ENCODE measurements around the gene MYLK. TPM values are rescaled to one million over a fixed set of nuclear protein-coding genes. Genes with fewer than 3 reads are reported as not detected.
A peak's percentile ranks its signal among the peaks of the same experiment; 100 is the strongest.

MYLK gene
- total and polyA plus RNA-seq, 3 experiments from 2014 or later = 0.09 to 0.10 TPM; not detected in 1

GRCh38 chr3:123804676-123805075, 79.5 kb downstream of the MYLK start:
- ChIA-PET CTCF (no interaction called here), POLR2A (no interaction called here)
- Mint-ChIP-seq H3K27me3 (peaks cover 4 to 11% of the 10 kb centered on the region in 2 donors), H3K27ac (peak overlapping the region in 1 of 8 donors; percentile 68), H3K4me1 (no peaks in the 10 kb centered on the region), H3K4me3 (no peak overlapping the region), H3K9me3 (no peaks in the 10 kb centered on the region), H3K36me3 (no peaks in the 10 kb centered on the region)
- H3K27me3 ChIP-seq (ENCODE audit: insufficient read depth, low read length, poor library complexity, severe bottlenecking) = no peaks in the 10 kb centered on the region
- H3K4me1 ChIP-seq (ENCODE audit: insufficient read depth, low read length) = no peaks in the 10 kb centered on the region
- H3K9me3 ChIP-seq (ENCODE audit: low read length) = no peaks in the 10 kb centered on the region
- H3K27ac ChIP-seq (ENCODE audit: low read depth, low read length) = no peak overlapping the region
- no peaks in the 10 kb centered on the region for H3K36me3 ChIP-seq (ENCODE audit: insufficient read depth, low read length)
- no peak for DNase-seq
- H3K4me3 ChIP-seq (ENCODE audit: low read length) = no peak overlapping the region

DNA sequence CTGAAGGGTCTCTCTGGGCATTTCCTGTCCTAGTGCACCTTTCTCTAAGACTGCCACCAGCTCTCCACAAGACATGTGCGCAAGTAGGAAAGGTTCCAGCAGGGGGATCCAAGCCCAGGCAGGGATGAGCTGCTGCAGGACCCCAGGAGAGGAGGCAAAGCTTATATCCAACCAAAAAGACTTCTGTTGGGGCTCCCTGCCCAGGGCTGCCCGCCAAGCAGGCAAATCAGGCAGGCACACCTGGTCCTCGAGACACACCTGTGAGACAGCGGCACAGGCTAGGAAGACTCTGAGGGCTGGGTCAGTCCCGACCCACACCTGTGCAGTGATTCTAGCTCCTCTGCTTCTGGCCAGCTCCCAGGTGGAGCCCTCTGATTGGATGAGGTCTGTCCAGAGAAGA, 80.6 kb downstream of the MYLK start:
- no peak overlapping the region for H3K4me3 Mint-ChIP-seq
- no peak overlapping the region for H3K27ac Mint-ChIP-seq
- H3K9me3 Mint-ChIP-seq = no peaks in the 10 kb centered on the region
- POLR2A ChIA-PET = no interaction called here
- Histone ChIP-seq H3K4me1 (ENCODE audit: insufficient read depth, low read length) (no peaks in the 10 kb centered on the region), H3K9me3 (ENCODE audit: low read length) (no peaks in the 10 kb centered on the region), H3K27me3 (ENCODE audit: insufficient read depth, low read length, poor library complexity, severe bottlenecking) (no peaks in the 10 kb centered on the region), H3K4me3 (ENCODE audit: low read length) (no peak overlapping the region), H3K27ac (ENCODE audit: low read depth, low read length) (no peak overlapping the region), H3K36me3 (ENCODE audit: insufficient read depth, low read length) (no peaks in the 10 kb centered on the region)
- H3K36me3 Mint-ChIP-seq = no peaks in the 10 kb centered on the region
- CTCF ChIA-PET = no interaction called here
- no peak for DNase-seq
- H3K4me1 Mint-ChIP-seq = no peaks in the 10 kb centered on the region
- peaks cover 4 to 17% of the 10 kb centered on the region in 2 donors for H3K27me3 Mint-ChIP-seq

GRCh38 chr3:123802007-123802625, 82.0 kb downstream of the MYLK start:
- H3K36me3 ChIP-seq (ENCODE audit: insufficient read depth, low read length) = no peaks in the 10 kb centered on the region
- Mint-ChIP-seq H3K27ac (no peak overlapping the region), H3K4me1 (no peaks in the 10 kb centered on the region), H3K4me3 (no peak overlapping the region), H3K36me3 (no peaks in the 10 kb centered on the region), H3K27me3 (peaks cover 4 to 21% of the 10 kb centered on the region in 2 donors), H3K9me3 (no peaks in the 10 kb centered on the region)
- H3K27me3 ChIP-seq (ENCODE audit: insufficient read depth, low read length, poor library complexity, severe bottlenecking) = no peaks in the 10 kb centered on the region
- H3K4me3 ChIP-seq (ENCODE audit: low read length) = no peak overlapping the region
- POLR2A ChIA-PET = no interaction called here
- no peak for DNase-seq
- H3K9me3 ChIP-seq (ENCODE audit: low read length) = no peaks in the 10 kb centered on the region
- H3K27ac ChIP-seq (ENCODE audit: low read depth, low read length) = no peak overlapping the region
- CTCF ChIA-PET = no interaction called here
- no peaks in the 10 kb centered on the region for H3K4me1 ChIP-seq (ENCODE audit: insufficient read depth, low read length)

- H3K4me1 Mint-ChIP-seq = no peaks in the 10 kb centered on the region
- H3K27me3 ChIP-seq (ENCODE audit: insufficient read depth, low read length, poor library complexity, severe bottlenecking) = no peaks in the 10 kb centered on the region
- DNase-seq = no peak
- no peak overlapping the region for H3K4me3 Mint-ChIP-seq
- ChIA-PET POLR2A (no interaction called here), CTCF (no interaction called here)
- no peaks in the 10 kb centered on the region for H3K36me3 Mint-ChIP-seq
- no peaks in the 10 kb centered on the region for H3K9me3 ChIP-seq (ENCODE audit: low read length)
- H3K4me3 ChIP-seq (ENCODE audit: low read length) = no peak overlapping the region
- H3K27ac Mint-ChIP-seq = no peak overlapping the region
- peaks cover 5 to 21% of the 10 kb centered on the region in 2 donors for H3K27me3 Mint-ChIP-seq
- H3K4me1 ChIP-seq (ENCODE audit: insufficient read depth, low read length) = no peaks in the 10 kb centered on the region
- no peaks in the 10 kb centered on the region for H3K9me3 Mint-ChIP-seq
- no peaks in the 10 kb centered on the region for H3K36me3 ChIP-seq (ENCODE audit: insufficient read depth, low read length)
- H3K27ac ChIP-seq (ENCODE audit: low read depth, low read length) = no peak overlapping the region
Measured at GRCh38 chr3:123801474-123801873, 82.7 kb downstream of the MYLK start.

DNA sequence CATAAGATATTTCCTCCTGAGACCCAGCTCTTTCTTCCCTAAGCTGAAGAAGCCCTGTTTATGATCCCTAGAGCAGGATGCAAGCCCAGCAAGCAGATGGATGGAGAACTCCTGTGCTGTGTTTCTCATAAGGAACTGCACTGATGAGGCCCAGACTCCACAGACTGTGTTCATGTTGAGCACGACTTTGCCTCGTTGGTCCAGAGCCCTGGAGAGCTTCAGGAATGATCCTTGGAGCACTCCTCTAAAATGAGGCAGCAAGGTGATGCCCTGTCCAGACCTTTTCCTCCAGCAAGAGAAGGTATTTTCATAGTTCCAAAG, 83.8 kb downstream of the MYLK start:
- Mint-ChIP-seq H3K27me3 (peaks cover 7 to 21% of the 10 kb centered on the region in 2 donors), H3K36me3 (no peaks in the 10 kb centered on the region), H3K4me1 (no peaks in the 10 kb centered on the region), H3K27ac (no peak overlapping the region), H3K4me3 (no peak overlapping the region), H3K9me3 (no peaks in the 10 kb centered on the region)
- Histone ChIP-seq H3K9me3 (ENCODE audit: low read length) (no peaks in the 10 kb centered on the region), H3K36me3 (ENCODE audit: insufficient read depth, low read length) (no peaks in the 10 kb centered on the region), H3K4me1 (ENCODE audit: insufficient read depth, low read length) (no peaks in the 10 kb centered on the region), H3K27me3 (ENCODE audit: insufficient read depth, low read length, poor library complexity, severe bottlenecking) (no peaks in the 10 kb centered on the region), H3K4me3 (ENCODE audit: low read length) (no peak overlapping the region), H3K27ac (ENCODE audit: low read depth, low read length) (no peak overlapping the region)
- ChIA-PET POLR2A (no interaction called here), CTCF (no interaction called here)
- DNase-seq = no peak

DNA sequence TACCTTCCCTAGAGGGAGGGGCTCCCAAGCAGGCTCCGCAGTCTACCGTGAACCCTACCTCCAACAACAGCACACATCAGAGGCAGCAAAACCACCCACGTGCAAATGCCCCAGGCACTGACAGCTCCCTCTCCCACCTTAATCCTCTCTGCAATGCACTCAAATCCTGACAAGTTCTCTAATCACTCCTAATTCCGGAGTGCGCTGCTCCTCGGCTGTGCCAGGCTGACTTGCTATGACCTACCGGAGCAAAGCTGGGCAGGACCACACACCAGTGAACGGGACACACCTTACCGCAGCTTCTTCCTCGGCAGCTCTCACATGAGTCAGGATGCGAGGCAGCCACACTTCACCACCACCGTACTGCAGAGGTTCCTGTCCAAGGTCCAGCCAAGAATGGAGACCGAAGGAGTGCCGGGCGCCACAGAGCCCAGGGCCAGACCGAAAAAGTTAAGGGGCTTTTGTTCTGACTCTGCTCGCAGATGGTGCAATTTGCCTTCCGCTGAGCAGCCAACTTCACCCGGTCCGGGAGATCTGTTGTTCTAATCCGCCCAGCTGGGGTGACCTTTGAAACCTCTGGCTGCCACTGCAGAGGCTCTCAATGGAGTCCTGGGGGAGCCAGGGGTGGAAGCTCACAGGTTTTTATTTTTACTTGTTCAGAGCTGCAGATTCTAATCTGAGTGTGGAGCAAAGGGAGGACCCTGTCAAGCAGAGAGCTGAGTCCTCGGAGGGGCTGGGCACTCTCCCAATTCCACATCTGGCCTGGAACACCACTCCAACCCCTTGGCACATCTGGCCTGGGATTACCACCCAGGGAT, 84.4 kb downstream of the MYLK start:
- Mint-ChIP-seq H3K27me3 (peaks cover 7 to 21% of the 10 kb centered on the region in 2 donors), H3K4me1 (no peaks in the 10 kb centered on the region), H3K4me3 (no peak overlapping the region), H3K9me3 (no peaks in the 10 kb centered on the region), H3K27ac (no peak overlapping the region), H3K36me3 (no peaks in the 10 kb centered on the region)
- H3K27me3 ChIP-seq (ENCODE audit: insufficient read depth, low read length, poor library complexity, severe bottlenecking) = no peaks in the 10 kb centered on the region
- no peaks in the 10 kb centered on the region for H3K36me3 ChIP-seq (ENCODE audit: insufficient read depth, low read length)
- H3K4me3 ChIP-seq (ENCODE audit: low read length) = no peak overlapping the region
- ChIA-PET CTCF (no interaction called here), POLR2A (no interaction called here)
- H3K27ac ChIP-seq (ENCODE audit: low read depth, low read length) = no peak overlapping the region
- no peaks in the 10 kb centered on the region for H3K4me1 ChIP-seq (ENCODE audit: insufficient read depth, low read length)
- no peaks in the 10 kb centered on the region for H3K9me3 ChIP-seq (ENCODE audit: low read length)
- DNase-seq = no peak

GRCh38 chr3:123798550-123798949, 85.6 kb downstream of the MYLK start:
- no peak overlapping the region for H3K27ac ChIP-seq (ENCODE audit: low read depth, low read length)
- no peak for DNase-seq
- Mint-ChIP-seq H3K27me3 (peaks cover 9 to 23% of the 10 kb centered on the region in 2 donors), H3K36me3 (no peaks in the 10 kb centered on the region), H3K27ac (no peak overlapping the region), H3K4me1 (no peaks in the 10 kb centered on the region), H3K9me3 (no peaks in the 10 kb centered on the region), H3K4me3 (no peak overlapping the region)
- no peaks in the 10 kb centered on the region for H3K4me1 ChIP-seq (ENCODE audit: insufficient read depth, low read length)
- H3K9me3 ChIP-seq (ENCODE audit: low read length) = no peaks in the 10 kb centered on the region
- no peaks in the 10 kb centered on the region for H3K27me3 ChIP-seq (ENCODE audit: insufficient read depth, low read length, poor library complexity, severe bottlenecking)
- ChIA-PET POLR2A (no interaction called here), CTCF (no interaction called here)
- H3K4me3 ChIP-seq (ENCODE audit: low read length) = no peak overlapping the region
- H3K36me3 ChIP-seq (ENCODE audit: insufficient read depth, low read length) = no peaks in the 10 kb centered on the region

GRCh38 chr3:123795471-123796251, 88.5 kb downstream of the MYLK start:
- DNase-seq = no peak
- H3K27ac Mint-ChIP-seq = no peak overlapping the region
- H3K36me3 Mint-ChIP-seq = no peaks in the 10 kb centered on the region
- H3K4me1 Mint-ChIP-seq = no peaks in the 10 kb centered on the region
- no peaks in the 10 kb centered on the region for H3K27me3 ChIP-seq (ENCODE audit: insufficient read depth, low read length, poor library complexity, severe bottlenecking)
- H3K4me1 ChIP-seq (ENCODE audit: insufficient read depth, low read length) = no peaks in the 10 kb centered on the region
- POLR2A ChIA-PET = no interaction called here
- no peaks in the 10 kb centered on the region for H3K9me3 ChIP-seq (ENCODE audit: low read length)
- CTCF ChIA-PET = no interaction called here
- H3K36me3 ChIP-seq (ENCODE audit: insufficient read depth, low read length) = no peaks in the 10 kb centered on the region
- no peak overlapping the region for H3K27ac ChIP-seq (ENCODE audit: low read depth, low read length)
- H3K4me3 Mint-ChIP-seq = no peak overlapping the region
- peaks cover 14 to 31% of the 10 kb centered on the region in 2 donors for H3K27me3 Mint-ChIP-seq
- H3K9me3 Mint-ChIP-seq = no peaks in the 10 kb centered on the region
- H3K4me3 ChIP-seq (ENCODE audit: low read length) = no peak overlapping the region
